HG02588 (cell line): ENCODE measurements around the gene TDRD10.

Experiments used
- ATAC-seq: cut with Tn5 transposase; IDR thresholded peaks from one replicate; pipeline ENCODE4 v1.9.1; 2021; ENCODE audit warnings: mild to moderate bottlenecking, moderate library complexity; ENCODE audit not compliant: unreplicated experiment

TDRD10 gene

DNA sequence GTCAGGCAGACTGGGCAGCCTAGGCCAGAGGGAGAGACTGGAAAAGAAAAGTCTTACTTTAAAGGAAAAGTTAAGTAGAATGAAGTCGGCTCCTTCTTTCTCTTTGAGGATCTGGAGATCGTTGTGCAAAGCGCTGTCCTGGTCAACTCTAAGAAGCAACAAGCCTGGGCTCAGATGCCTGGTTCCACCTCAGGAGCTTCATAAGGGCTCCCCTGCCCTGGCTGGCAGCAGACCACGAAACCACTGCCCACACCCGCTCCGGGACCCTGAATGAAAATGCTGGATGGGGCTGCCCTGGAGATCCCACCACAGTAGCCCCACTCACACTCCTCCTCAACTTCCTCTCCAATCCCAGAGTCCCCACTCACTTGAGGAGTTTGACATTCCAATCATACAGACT lies 50.0 kb downstream of the TDRD10 start:
- ATAC-seq = no peak

DNA sequence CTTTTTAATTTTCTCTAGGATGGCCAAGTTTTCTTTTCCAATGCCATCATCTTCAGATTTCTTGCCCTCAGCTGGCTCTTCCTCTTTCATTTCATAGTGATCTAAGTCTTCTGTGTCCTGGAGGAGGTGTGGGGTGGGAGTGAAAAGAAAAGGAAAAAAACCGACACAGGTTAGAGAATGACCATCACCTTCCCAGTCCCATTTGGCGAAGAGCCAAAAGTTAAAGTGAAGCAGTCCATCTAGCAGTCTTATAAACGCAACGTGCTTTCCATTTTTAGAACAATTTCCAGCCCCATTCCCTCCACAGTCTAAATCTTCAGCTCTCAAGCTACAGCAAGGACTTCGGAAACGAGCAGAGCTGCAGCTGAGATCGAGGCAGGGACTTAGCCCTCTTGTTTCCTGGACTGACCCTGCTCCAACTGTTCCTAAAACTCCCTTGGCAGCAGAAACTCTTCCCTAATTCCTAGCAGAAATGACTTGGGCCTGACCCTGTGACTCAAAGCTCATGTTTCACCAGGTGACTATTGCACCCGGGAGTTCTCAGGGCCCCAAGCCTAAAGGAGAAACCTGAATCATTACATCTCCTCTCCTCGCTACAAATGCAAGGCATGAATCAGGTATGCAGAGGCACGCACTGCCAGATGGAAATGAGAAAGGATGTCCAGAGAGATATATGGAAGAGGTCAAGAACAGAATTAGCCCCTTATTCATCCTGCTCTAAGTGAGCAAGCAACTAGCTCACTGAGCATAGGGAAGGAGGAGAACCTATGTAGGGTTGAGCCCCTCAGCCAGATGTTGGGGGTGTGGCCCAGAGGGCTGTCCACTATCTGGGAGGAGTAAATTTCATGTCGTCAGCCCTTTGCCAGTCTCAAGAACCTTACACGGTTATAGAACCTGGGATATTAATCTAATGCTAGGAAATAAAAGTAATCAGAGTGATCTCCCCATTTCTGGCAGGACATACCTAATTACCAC lies 51.3 kb downstream of the TDRD10 start:
- no peak for ATAC-seq

DNA sequence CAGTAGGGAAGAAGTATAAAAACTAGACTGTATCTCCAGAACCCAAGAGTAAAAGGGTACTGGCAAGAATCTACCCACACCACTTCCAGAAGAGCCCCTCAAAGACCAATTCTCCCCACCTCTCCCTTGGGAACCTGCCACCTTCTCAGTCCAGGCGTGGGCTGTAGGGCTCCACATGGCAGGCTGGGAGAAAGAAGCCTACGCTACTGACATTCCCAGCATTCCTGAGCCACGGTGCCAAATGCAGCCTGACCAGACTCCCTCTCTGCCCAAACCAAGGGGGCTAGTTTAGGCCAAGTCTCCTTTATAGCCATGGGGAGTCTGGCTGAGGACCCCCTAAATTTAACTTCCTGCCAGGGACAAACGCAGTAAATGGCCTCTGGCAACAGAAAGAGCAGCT lies 54.4 kb downstream of the TDRD10 start:
- ATAC-seq = no peak

DNA sequence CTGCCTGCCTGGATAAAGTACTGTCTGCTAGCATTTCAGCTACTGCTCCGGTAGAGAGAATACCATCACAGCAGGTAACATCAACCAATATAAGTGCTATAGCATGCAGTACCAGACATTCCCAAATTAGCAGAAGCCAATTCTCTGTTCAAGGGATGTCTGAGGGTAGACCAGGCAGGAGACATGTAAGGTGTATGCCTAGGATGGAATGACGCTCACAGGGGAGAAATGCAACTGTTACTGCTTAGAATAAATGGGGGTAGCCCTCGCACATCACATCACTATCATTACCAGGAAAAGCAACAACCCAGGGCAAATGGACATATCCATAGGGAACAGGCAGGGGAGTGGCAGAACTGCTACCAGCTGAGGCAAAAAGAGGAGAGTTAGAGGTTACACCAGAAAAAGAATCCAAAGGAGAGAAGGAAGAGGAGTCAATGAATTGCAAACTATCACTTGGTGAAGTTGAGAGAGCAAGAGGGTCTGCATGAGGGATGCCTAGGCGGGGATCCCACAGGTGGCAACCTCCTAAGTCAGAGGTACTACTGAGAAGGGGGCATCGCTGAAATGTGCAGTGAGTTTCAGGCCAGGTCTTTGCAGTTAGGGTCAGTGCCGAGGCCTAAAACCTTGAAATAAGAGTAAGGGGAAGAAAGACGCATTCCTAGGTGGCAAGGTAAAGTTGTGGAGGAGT lies 55.4 kb downstream of the TDRD10 start:
- ATAC-seq = no peak

DNA sequence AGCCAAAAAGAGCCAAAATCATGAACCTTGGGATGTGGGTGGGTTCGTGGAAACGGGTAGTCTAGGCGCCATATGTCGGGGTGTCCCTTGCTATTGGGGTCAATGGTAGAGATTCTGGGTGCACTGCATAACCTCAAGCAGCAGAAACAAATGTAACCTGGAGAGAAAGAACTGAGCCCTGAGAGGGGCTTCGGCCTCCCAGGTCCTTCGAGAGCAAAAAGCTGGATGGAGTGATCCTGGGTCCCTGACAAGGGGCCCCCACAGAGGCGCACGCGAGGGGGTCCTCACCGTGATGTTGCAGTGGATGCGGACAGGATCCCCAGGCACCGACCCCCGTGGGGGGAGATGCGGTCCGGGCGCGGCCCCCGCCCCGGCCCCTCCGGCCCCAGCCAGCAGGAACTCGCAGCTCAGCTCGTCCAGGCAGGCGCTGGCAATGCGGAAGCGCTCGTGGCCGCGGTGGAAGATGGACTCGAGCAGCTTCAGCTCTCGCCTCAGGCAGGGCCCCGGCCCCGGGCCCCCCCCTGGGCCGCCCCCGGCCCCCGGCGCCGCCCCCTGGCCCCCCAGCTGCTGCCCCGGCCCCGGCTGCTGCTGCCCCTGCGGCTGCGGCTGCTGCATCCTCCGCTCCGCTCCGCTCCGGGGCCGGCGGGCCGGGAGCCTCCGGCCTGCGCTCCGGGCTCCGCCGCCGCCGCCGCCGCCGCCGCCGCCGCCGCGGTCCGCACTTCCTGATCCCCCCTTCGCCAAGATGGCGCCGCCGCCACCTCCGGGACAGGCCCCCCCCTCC lies 56.1 kb downstream of the TDRD10 start, which contains the start of gene UBE2Q1:
TSS of gene UBE2Q1 (minus strand) at position 724 of the 781 bp plus-strand sequence. CDS start at position 615, 109 bp downstream.
- peak; percentile 12 for ATAC-seq

DNA sequence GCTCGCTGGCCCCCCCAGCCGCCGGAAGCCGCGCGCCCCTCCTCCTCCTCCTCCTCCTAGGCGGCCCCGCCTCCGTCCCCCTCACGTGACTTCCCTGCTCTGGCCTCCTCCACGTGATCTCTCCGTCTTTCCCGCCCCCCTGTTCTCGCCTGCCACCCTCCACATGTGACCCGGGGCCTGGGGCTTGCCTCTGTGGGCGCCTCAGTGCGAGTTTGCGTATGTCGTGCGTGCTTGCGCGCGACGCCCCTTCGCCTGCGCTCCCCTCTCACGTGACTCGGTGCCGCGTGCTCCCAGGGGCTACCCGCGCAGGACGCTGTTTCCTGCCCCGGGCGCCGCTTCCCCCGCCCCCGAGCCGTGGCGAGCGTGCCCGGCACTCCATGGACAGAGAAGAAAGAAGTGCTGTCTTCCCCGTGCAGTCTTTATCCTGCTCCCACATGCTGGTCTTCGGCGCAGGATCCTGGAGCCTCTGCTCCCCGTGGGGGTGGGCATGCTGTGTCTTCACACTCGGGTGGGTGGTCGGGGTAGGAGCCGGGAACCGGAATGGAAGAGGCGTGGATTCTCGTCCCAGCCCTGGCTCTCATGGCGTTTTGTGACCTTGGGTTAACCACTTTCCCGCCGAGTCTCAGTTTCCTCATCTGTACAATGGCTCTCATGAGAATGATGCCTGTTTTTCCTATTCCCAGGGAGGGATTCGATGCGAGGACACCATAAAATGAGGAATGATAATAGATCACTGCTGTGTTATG lies 56.9 kb downstream of the TDRD10 start:
- peak; percentile 81 for ATAC-seq

DNA sequence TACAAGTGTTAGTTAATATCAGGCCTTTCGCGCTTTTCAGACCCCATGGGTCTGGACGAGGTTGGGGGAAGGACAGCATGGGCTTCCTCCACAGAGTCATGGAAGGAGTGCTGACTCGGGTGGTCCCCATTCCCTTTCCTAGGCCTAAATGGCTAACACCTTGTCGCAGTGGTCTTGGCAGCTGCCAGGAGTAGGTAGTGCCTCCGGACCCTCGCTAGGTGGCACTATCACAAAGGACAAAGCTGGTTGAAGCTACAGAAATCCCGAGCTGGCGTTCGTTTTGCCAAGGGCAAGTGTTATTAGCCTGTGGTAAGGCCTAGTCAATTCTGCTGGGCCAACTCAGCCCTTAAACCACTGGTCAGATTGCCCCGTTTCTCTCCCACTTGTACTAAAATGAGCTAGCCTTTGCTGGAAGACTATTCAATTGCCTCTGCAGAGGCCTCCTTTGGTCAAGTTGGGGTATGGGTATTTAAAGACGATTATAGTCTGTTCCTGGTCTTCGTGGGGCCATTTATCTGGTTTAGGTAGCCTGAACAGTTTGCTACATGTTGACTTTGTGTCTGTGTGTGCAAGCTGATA lies 57.5 kb downstream of the TDRD10 start:
- no peak for ATAC-seq

DNA sequence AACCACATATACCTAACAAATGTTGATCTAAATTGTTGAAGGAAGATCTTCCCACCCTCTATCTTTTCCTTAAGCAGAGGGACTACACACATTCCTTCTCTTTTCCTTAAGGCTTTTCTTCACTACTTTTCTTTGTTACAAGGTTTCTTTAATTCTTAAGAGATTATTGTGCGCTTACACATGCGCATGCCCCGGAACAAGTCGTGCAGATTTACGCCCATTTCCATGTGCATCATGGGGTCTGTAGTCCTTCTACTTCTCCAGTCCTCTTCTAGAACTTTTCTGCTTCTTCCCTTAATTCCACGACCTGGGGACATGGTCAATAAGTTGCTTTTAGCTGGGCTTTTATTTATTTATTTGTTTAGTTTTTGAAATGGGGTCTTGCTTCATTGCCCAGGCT lies 63.9 kb downstream of the TDRD10 start:
- no peak for ATAC-seq

DNA sequence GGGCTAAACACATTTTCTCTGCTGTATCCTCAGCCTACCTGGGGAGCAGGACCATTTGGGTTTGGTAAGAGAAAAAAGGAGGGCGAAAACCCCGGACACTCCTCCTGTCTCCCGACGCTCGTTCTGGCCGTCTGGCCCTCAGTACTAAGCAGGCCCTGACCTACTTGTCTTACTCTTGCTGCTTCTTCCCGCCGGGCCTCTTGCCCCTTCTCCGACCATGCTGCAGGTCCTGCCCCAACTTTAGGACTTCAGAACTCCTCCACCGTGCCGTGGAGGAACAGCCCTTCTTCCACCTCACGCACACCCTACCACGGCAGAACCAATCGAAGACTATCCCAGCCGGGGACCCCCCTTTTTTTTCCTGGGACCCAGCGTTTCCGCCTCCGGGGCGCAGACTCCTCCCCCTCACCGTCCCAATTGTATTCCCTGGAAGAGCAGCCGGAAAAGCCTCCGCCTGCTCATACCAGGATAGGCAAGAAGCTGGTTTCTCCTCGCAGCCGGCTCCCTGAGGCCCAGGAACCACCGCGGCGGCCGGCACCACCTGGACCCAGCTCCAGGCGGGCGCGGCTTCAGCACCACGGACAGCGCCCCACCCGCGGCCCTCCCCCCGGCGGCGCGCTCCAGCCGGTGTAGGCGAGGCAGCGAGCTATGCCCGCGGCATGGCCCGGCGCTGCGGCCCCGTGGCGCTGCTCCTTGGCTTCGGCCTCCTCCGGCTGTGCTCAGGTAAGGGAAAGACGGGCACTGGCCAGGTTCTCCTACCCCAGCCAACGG lies 65.6 kb downstream of the TDRD10 start, which contains the start of gene CHRNB2:
TSS of gene CHRNB2 (plus strand) at position 393 of the 771 bp plus-strand sequence. CDS start at position 660, 267 bp downstream.
- no peak for ATAC-seq

DNA sequence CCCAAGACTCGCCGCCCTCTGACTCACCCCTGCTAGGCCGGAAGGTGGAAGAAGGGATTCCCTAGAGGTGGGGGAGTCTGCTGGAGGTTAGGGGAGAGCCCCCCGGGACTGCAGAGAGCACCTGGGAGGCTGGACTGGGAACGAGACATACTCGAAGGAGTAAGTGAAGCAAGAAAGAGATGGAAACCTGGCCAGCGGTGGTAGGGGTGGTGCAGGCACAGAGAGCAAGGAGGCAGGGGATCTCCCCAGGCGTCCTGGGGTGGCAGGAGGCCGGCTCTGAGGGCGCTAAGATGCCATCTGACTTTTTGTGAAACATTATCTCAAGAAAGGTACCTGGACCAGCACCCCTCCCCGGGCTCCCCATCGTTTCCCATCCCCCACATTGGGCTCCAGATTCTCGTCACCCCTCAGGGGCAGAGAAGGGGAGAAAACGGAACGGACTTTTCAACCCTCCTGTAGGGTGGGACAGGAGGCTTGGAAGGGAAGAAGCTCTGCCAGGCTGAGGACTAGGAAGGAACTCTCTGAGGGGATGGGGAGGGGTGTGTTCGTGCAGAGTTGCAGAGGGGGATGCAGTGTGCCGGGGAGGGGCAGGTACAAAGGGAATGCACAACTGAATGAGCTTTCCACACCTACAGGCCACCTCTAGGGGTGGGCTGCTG lies 66.3 kb downstream of the TDRD10 start:
- ATAC-seq = no peak

DNA sequence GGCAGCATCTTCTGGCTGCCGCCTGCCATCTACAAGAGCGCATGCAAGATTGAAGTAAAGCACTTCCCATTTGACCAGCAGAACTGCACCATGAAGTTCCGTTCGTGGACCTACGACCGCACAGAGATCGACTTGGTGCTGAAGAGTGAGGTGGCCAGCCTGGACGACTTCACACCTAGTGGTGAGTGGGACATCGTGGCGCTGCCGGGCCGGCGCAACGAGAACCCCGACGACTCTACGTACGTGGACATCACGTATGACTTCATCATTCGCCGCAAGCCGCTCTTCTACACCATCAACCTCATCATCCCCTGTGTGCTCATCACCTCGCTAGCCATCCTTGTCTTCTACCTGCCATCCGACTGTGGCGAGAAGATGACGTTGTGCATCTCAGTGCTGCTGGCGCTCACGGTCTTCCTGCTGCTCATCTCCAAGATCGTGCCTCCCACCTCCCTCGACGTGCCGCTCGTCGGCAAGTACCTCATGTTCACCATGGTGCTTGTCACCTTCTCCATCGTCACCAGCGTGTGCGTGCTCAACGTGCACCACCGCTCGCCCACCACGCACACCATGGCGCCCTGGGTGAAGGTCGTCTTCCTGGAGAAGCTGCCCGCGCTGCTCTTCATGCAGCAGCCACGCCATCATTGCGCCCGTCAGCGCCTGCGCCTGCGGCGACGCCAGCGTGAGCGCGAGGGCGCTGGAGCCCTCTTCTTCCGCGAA lies 69.4 kb downstream of the TDRD10 start:
- no peak for ATAC-seq

DNA sequence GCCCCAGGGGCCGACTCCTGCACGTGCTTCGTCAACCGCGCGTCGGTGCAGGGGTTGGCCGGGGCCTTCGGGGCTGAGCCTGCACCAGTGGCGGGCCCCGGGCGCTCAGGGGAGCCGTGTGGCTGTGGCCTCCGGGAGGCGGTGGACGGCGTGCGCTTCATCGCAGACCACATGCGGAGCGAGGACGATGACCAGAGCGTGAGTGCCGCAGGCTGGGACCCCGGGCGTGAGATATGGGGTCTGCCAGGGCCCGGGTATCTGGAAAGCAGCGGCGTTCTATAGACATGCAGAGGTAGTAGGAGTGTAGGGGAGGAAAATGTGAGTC lies 69.9 kb downstream of the TDRD10 start:
- ATAC-seq = no peak

DNA sequence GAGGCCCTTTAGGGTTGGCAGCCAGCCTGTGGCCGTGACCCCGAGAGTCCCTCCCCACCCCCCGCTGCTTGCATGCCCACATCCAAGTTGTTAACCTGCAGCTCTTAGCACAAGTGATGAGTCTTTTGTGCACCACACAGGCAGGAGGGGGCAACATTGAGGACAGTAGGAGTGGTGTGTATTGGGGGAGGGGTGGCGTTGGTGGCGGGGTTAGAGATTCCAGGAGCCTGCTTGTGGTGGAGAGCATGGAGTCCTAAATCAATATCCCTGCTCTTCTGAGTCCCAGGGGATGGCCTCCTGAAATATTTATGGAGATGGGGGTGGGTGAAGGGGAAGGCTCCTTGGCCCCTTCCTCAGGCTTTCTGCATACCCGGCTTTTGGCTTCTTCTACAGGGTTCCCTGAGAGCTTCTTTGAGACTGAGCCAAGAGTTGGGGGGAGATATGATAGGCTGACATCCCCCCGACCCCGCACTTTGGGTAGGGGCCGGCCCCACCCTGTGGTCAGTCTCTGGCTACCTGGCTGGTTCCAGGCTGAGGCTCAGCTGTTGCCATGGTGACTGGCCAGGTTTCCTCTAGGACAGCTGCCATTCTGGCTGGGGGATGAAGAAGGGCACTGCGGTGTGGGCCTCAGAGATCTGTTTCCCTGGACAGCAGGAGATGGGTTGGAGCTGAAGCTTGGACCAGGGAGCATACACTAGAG lies 70.6 kb downstream of the TDRD10 start:
- ATAC-seq = no peak

DNA sequence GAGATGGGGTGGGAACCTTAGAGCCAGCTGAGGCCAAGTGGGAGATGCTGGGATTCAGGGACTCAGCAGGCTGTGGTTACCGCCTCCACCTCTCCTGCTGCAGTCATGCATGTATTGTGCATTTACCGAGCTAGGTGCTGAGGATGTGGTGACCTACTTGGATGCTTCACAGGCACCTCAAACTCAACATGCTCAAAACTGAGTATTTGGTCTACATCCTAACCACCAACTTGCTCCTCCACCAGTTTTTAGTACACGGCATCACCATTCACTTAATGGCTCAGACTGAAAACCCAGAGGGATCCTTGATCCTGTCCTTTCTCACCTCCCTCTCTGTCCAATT lies 71.1 kb downstream of the TDRD10 start:
- ATAC-seq = no peak

DNA sequence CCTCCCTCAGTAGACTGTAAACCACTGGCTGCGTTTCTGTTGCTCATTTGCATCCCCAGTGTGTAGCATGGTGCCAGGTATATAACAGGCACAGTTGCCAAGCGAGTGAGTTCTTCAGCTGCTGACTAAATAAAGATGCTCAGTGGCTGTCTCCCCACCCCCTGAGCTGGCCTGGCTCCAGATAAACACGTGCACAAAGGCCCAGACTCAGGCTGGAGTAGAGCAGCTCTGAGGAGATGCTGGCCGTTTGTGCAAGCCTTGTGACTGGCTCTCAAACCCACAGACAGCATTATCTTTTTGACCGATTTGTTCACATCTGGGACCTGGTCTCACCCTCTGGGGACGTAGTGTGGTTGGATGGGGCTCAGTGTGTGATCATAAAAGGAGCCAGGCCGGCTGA lies 72.7 kb downstream of the TDRD10 start:
- ATAC-seq = no peak

DNA sequence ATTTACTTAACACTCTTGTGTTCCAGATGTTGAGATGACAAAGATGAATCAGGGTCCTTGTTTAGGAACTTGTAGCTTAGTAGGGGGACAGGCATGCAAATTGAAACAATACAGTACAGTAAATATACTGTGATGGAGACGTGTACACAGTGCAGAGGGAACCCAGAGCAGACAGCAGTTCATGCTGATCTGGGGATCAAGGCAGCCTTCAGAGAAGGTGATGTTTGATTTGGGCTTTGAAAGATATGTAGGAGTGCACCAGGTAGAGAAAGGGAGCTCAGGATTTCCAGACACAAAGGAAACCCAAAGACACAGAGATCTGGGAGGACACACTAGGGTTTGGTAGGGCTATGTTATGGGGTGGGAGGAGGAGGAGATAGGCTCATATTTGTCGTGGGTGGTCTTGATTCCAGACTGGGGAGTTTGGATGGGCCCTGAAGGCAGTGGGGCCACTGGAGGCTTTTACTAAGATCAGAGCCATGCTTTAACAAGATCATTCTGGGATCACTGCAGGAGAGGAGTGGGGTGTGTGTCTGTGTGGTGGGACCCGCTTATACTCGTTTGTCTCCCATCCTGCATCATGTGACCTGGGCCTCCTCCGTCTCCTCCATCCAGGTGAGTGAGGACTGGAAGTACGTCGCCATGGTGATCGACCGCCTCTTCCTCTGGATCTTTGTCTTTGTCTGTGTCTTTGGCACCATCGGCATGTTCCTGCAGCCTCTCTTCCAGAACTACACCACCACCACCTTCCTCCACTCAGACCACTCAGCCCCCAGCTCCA lies 73.3 kb downstream of the TDRD10 start:
- no peak for ATAC-seq

DNA sequence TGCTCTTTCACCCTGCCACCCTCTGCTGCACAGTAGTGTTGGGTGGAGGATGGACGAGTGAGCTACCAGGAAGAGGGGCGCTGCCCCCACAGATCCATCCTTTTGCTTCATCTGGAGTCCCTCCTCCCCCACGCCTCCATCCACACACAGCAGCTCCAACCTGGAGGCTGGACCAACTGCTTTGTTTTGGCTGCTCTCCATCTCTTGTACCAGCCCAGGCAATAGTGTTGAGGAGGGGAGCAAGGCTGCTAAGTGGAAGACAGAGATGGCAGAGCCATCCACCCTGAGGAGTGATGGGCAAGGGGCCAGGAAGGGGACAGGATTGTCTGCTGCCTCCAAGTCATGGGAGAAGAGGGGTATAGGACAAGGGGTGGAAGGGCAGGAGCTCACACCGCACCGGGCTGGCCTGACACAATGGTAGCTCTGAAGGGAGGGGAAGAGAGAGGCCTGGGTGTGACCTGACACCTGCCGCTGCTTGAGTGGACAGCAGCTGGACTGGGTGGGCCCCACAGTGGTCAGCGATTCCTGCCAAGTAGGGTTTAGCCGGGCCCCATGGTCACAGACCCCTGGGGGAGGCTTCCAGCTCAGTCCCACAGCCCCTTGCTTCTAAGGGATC lies 74.0 kb downstream of the TDRD10 start:
- ATAC-seq = no peak
